CD4-positive, alpha-beta T cell treated with Interleukin-17A for 1 hour (primary cell): ENCODE results near the gene HLA-DPB1.
"Not testable (repeated sequence)": the region's sequence is repeated elsewhere in the genome, so short reads cannot be mapped to it uniquely, and the experiment has no call there.

ENCODE experiments used
- DNase-seq: peaks from one replicate; pipeline ENCODE4 v3.0.0-alpha.2; 2020

HLA-DPB1 gene

DNA sequence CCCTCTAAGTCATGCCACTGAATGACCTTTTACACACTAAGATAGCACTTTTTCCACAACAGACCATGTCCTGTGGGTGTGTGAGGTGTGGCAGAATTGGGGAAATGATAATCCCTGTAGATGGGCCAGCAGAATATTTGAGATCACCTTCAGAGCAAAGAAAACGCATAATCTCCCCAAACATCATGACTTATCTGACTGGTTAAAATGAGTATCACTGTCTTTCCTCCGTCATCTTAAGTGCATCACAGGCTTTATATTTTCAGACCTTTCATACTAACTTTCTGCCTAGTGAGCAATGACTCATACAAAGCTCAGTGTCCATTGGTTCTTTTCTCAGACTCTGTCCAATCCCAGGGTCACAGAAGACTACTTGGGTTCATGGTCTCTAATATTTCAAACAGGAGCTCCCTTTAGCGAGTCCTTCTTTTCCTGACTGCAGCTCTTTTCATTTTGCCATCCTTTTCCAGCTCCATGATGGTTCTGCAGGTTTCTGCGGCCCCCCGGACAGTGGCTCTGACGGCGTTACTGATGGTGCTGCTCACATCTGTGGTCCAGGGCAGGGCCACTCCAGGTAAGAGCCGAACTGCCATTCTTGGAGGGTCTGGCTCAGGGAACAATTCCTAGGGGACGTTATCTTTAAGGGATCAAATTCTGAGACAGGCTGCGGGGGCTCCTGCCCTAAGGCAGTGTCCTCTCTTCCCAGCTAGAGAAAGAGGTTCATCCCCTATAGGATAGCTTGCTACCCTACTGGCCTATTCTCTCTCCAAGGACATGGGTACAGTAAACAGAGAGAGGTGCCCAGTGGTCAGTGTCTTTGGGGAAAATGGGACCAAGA lies at the start of gene HLA-DPB1:
HLA-DPB1 (plus strand) TSS at position 423 of the 838 bp plus-strand sequence; CDS start at position 475, 52 bp downstream.
- peak; percentile 89 for DNase-seq

DNA sequence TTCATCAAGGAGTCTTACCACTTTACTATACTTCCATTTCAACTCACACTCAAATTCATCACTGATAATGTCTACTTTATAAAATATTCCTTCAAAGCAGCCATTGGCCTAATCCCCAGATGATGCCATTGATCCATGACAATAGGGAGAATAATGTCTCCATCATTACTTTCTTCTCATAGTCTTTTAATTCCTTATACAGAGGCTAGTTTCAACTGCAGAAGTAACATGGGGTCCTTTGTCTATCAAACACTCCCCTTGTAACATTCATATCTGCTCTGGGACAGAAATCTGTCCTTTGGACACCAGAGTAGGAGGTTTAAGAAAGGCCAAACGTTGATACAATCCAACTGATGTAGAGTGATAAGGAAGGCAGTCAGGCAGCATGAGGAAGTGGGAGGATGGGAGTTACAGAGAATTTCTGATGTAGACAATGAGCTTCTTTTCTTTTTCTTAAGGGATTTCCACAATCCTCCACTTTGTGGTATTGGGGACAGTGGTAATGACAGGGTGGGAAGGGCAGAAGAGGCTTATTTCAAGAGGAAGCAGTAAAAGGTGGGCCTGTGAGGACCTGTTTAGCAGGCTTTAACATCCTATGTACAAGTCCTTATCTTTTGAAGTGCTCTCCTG lies 47.5 kb upstream of the HLA-DPB1 start:
- DNase-seq, result no peak

DNA sequence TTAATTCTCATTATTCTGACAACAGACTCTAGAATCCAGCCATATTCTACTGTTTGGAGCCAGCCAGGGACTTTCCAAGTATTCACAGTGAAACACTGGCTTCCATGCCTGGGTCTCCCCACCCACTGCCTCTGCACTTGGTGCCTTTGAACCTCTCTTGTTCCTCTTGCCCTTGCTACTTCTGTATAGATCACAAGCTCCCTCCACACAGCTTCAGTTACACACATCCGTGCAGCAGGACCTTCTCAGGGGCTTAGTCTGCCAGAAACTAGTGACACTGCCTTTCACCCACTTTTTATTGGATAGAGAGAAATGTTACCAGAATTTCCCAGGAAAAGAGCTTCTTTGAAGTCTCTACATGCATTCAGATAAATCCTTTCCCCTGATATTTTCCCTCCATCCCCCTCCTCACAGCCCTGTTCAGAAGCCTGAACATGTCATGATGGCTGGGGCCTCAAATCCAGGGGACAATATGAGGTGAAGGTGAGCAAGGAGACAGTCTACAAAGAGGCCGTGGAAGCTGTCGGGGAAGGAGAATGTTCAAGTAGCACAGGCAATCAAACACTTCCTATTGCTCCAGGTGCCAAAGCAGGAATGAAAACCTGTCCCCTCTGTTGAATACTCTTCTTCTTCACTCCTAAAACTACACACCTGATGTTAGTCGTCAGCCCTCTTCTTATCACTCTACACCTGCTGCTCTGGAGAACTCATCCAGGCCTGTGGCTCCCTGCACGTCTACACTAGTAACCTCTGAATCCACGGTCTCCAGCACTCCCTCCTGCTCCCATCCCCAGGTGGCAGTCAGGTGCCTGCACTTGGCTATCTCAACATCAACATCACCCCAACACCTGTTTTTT lies 46.2 kb upstream of the HLA-DPB1 start:
- peak; percentile 61 for DNase-seq

DNA sequence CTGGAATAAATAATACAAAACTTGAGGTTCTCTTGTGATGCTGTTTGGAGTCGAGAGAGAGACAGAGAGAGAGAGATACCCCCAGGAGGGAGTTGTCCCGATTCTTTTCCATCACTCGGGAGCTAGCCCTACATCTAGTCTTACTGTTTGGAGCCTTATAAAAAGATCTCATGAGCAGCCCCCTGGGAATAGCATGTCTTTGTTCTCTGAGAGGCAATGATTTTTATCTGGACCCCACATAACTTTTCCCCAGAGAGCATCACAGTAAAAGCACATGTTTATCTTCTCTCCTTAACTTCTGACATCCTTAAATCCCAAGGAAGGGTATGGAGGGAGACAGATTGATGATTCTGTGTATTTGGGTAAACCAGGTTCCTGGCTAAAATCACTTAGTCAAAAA lies 45.5 kb upstream of the HLA-DPB1 start:
- DNase-seq, result no peak

DNA sequence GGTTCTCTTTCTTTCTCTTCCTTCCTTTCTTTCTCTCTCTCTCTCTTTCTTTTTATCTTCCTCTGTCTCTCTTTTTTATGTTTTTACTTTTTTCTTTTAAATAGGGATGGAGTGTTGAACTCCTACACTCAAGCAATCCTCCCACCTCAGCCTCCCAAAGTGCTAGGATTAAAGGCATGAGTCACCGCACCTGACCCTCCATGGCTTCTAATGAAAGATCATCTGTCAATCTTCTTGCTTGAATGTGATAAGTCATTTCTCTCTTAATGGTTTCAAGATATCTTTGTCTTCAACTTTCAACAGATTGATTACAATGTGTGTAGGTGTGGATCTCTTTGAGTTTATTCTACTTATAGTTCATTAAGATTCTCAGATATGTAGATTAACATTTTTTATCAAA lies 41.2 kb upstream of the HLA-DPB1 start:
- no peak for DNase-seq

DNA sequence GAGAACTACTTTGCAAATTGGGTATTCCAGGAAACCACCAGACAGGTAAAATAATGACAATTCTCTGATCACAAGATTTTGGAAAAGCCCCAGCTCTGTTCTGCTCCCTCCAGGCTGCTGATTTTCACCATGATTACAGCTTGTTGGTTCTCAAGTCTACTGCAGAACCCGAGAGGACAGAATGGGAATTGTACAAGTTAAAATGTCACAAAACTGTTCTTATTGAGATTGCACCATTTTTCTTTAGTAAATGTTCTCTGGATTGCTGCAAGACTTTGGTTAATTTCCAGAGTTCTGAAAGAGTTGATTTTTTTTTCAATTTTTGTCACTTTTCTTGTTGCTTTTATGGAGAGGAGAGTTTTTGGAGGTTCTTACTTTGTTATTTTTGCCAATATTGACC lies 39.3 kb upstream of the HLA-DPB1 start:
- no peak for DNase-seq

DNA sequence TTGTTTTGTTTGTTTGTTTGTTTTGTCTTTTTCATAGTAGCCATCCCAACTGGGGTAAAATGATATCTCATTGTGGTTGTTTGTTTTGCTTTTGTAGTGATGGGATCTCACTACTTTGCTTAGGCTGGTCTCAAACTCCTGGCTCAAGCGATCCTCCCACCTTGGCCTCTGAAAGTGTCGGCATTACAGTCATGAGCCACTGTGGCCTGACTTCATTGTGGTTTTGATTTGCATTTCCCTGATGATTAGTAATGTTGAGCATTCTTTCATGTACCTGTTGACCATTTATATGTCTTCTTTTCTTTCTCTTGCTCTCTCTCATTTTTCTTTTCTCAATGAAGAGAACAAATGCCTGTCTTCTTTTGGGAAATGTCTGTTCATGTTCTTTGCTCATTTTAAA lies 35.6 kb upstream of the HLA-DPB1 start:
- DNase-seq, result no peak

DNA sequence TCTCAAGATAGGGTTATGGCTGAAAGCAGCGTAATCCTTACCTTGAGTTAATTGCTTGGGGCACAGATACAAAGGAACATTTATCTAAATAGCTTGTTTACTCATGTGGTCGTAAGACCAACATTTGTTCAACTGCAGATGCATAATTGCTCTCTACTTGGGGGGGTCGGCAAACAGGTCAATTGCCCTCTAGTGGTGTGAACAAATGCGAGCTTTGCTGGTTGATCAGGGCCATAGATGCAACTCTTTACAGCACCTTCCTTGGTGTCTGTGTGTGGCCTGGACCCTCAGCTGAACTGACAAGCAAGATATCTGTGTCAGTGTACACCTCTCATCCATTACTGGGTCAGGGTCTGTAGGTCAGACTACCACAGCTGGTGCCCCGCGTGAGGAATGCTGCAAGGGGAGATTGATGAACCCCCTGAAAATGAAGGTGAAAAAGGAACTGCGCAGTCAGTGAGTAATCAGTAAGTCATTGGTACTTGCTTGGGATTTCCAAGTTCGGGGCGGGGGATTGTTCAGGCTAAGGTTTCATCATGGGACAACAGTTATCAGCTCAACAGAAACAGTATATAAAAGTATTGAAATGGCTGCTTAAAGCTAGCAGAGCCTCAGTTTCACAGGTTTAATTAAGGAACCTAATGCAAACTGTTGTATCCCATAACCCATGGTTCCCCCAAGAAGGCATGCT lies 26.3 kb upstream of the HLA-DPB1 start:
- no peak for DNase-seq

DNA sequence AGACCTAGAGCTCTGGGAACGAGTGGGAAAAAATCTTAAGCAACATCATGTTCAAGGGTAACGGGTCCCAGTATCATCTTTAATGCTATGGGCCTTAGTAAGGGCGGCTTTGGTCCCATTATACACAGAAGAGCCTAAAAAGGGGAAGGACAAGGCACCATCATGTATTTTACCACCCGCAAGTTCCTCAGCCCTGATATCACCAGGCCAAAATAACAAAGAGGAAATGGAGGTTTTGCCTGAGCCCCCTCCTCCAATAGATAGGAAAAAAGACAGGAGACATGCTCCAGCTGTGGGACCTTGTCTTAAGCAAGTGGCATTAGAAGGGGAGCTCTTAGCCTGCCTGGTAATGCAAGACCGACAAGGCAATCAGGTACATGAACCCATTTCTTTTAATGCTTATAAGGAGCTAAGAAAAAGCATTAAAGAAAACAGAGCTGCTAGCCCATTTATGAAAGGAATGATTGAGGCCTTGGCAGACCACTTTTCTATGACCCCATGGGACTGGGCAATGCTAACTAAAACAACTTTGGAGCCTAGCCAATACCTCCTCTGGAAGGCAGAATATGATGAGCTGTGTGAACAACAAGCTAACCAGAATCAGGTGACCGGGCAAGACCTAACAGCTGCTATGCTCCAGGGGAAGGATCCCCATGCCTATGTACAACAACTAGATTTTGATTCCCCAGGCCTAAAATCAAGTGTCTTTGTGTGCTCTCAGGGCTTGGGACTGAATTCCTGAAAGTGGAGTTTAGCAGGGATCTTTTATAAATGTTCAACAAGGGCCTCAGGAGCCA lies 25.6 kb upstream of the HLA-DPB1 start:
- DNase-seq, result no peak

DNA sequence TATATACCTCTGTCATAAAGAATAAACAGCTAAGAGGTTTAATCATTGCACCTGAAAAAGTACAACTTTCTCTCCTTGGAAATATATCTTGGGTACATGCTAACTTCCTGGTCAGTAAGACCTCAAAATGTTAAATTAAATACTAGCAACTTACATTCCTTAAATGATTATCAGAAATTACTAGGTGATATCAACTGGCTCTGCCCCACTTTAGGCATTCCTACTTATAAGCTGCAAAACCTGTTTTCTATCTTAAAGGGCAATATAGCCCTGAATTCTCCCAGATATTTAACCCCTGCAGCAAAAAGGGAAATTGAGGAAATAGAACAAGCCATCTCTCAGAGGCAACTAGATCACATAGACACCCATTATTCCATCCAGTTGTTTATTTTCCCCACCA lies 23.2 kb upstream of the HLA-DPB1 start:
- no peak for DNase-seq

DNA sequence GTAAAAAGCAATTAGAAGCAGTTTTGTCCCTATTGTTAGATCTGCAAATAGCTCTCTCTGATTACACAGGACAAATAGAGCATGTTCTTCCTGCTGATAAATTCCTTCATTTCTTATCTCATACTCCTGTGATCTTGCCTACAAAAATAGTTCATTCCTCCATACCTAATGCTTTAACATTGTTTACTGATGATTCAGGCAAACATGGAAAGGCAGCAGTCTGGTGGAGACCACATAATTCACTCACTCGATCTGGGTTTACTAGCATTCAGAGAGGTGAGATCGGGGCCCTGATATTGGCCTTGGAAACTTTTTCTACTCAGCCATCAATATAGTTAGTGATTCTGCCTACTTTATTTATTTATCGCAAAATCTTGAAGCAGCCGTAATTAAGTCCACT lies 22.6 kb upstream of the HLA-DPB1 start:
- DNase-seq, result no peak

DNA sequence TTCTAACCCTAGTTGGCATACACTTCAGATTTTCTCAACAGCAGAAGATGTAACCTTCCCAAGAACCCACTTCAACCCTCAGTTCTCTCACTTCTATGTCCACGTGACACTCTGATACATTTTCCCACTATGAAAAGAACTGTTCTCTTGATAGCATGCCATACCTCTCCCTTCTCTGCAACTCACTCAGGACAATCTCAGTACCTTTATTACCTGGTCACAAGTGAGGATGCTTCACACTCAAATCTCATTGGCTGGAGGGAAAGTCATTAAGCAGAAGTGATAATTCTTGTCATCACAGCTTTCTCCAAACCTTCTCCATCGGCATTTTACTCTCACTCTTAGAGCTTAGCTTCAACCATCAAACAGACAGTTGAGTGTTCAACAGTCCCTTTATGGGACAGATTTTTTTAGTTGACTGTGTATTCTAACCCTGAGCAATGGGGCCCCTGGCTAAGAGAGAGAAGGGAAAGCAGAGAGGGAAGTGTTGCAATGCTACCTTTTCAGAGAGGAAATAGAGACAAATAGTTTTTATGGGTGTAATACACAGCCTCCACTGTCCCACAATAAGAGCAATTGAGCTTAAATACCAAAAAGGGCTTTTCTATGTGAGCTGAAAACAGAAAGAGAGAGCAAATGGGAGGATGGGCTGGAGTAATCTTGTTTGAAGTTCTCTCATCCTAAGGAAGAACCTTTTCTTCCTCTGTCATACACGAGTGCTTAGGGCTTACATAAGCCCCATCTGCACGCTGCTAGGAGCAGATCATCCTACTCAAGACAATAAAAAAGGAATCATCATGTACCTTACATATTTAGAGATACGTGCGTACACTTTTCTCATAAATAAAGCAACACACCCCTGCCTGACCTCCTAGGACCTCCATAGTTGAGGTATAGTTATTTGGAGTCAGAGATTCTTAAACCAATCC lies 18.3 kb upstream of the HLA-DPB1 start:
- DNase-seq, result peak; percentile 17

DNA sequence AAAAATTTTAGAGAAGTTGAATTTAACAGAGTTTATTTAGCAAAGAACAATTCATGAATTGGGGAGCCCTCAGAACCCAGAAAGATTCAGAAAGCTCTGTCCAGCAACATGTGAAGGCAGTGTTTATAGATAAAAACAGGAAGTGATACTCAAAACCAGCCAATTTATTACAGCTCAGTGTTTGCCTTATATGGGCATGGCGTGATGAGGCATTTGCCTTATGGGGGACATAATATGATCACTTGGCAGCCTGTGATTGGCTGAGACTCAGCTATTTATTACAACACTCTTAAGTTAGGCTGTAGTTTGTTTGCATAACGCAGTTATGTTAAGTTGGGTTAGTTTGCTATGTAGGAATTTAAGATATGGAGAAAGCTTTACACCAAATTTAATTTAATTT lies 13.8 kb upstream of the HLA-DPB1 start:
- DNase-seq, result peak; percentile 26

DNA sequence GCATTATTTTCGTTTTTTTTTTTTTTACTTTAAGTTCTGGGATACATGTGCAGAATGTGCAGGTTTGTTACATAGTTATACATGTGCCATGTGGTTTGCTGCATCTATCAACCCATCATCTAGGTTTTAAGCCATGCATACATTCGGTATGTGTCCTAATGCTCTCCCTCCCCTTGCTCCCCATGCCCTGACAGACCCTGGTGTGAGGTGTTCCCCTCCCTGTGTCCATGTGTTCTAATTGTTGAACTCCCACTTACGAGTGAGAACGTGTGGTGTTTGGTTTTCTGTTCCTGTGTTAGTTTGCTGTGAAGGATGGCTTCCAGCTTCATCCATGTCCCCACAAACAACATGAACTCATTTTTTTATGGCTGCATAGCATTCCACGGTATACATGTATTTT lies 12.4 kb upstream of the HLA-DPB1 start:
- DNase-seq, result not testable (repeated sequence)

DNA sequence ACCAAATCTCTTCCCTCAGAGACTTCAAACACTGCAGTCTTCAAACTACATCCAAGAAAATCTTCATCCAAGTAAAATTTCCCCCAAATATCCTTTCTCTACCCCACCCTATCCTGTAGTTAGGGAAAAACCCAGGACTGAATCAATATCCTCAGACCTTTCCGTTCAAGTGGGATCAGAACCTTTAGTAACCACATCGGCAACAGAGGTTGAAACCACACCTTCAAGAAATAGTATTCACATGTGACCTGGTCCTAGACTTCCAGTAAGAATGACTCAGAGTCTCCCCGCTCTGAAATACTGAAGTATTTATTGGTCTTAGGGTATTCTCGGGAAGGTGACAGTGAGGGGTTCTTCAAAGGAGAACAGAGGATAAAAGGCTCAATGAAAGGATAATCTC lies 11.1 kb upstream of the HLA-DPB1 start:
- DNase-seq, result no peak

DNA sequence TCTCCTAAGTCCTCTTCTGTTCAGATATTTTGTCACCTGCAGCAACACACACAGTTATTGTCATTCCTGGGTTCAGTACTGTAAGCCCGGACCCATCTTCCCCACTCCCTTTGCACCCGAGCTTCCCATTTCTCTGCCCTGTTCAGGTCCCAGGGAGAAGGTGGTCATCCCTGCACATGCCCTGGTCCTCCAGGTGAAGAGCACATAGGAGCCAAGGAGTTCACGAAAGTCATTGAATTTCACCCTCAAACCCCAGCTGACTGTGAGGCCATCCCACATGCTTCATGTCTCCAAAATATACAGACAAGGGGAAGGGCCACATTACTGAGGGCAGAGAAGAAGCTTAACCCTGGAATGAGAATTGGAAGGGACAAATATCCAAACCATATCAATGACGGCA lies 10.5 kb upstream of the HLA-DPB1 start:
- no peak for DNase-seq

DNA sequence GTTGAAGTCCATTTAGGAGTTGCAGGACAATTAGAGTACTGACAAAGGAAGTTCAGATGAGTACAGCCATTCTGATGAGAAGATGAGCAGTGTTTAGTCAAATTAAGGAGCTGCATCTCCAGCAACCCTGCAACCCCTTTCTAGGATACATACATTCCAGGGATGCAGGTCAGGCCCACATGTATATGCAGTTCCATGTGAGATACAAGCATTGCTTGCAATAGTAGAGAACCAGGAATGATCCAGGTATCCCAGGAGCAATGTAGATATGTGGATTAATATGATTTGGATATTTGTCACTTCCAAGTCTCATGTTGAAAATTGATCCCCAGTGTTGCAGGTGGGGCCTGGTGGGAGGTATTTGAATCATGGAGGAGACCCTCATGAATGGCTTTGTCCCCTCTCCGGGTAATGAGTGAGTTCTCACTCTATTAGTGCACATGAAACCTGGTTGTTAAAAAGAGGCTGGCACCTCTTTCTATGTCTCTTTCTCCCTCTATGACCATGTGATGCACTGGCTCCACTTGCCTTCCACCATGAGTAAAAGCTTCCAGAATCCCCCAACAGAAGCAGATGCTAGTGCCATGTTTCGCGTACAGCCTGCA lies 8.8 kb upstream of the HLA-DPB1 start:
- no peak for DNase-seq

DNA sequence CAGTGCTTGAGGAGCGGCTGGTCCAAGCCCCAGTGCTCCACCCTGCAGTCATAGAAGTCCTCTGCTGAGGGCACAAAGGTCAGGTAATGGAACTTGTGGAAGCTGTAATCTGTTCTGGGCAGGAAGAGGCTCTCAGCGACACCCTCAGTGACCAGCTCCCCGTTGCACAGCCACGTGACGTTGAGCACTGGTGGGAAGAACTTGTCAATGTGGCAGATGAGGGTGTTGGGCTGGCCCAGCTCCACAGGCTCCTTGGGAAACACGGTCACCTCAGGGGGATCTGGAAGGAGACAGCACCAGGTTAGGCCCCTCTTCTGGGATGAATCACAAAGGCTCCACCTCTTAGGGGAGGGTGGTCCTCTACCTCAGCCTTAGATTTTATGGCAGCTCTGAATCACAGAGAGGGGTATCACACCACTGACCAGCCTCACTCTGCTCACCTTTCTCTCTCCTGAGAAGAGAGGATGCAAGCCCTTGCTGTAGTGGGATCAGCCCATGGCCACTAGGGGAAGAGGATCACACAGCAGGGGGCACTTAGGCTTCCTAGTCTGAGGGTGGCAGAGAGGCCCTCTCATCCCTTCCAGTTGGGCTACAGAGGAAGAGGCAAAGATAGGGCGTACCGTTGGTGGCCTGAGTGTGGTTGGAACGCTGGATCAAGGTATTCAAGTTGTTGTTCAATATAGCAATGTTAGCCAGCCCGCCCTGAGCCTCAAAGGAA lies 6.6 kb upstream of the HLA-DPB1 start:
- DNase-seq, result no peak

DNA sequence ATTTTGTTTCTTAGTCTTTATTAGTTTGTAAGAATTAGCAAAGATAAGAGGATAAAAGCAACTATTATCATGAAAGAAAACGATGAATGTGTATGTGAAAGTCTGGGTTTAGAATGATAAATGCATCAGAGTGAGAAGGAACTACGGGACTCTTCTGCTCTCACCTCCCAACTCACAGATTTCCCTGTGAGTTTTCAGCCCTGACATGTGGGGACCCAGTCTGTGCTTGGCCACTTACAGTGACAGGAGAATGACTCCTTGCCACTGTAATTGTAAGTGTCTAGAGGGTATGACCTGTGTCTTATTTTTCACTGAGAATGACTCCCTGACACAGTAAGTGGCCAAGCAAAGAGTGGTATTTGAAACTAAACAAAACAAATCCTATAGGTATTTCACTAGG lies 4.9 kb upstream of the HLA-DPB1 start:
- DNase-seq, result no peak

DNA sequence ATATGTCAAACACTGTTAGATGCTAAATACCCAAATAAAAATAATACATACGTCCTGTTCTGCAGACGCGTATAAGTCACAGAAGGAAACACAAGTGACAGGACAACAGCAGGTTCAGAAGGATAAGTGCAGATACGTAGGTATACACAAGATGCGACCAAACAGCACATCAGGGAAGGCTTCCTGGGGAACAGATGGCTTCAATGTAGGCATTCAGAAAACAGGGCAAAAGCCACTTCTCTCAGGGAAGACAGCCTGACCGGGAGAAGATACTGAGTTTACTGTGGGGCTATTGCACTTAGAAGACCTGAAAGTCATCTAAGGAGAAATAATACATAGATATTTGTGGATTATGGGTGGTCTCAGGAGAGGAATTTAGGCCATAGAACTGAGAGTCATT lies 4.2 kb upstream of the HLA-DPB1 start:
- no peak for DNase-seq
